ENCODE data around the gene XAB2. TPM values are rescaled to one million over a fixed set of nuclear protein-coding genes. Genes with fewer than 3 reads are reported as not detected.

XAB2 gene
- total RNA-seq, 2 experiments from 2014 or later, result 50.7 to 54.1 TPM

GRCh38 chr19:7597689-7598088 is 31.7 kb downstream of the XAB2 start:
- intact Hi-C loops (cut with micrococcal nuclease), result no loop called here
- Mint-ChIP-seq H3K4me1 (ENCODE audit: low read depth) (peaks cover 7% of the 10 kb centered on the region), H3K27ac (no peak overlapping the region), H3K9me3 (peaks cover 3% of the 10 kb centered on the region), H3K4me3 (no peak overlapping the region), H3K27me3 (peaks cover 31% of the 10 kb centered on the region), H3K36me3 (ENCODE audit: low read depth) (no peaks in the 10 kb centered on the region)
- DNase-seq, result no peak
- no peak for TF ChIP-seq CTCF (IDR thresholded peaks at IDR 0.05)
- ChIA-PET CTCF (interaction anchor here (1.0 to 2.5 kb wide), 3 partner anchors 29 to 306 kb away, joined by 4 to 17 read pairs (median 10); partner anchors contain the start of genes MAP2K7 and TRAPPC5), POLR2A (interaction anchor here (1.6 kb wide), 1 partner anchor 29 kb away, joined by 3 read pairs; no protein-coding TSS in a partner anchor)
- ATAC-seq, result no peak

GRCh38 chr19:7596211-7596937 is 33.0 kb downstream of the XAB2 start:
- no peaks in the 10 kb centered on the region for H3K36me3 Mint-ChIP-seq (ENCODE audit: low read depth)
- intact Hi-C loops (cut with micrococcal nuclease), result no loop called here
- POLR2A ChIA-PET, result interaction anchor here (0.6 to 0.9 kb wide), 4 partner anchors 33 to 255 kb away, joined by 3 read pairs; partner anchors contain the start of genes PET100 and XAB2
- H3K27me3 Mint-ChIP-seq, result peaks cover 30% of the 10 kb centered on the region
- H3K27ac Mint-ChIP-seq, result no peak overlapping the region
- TF ChIP-seq CTCF (IDR thresholded peaks at IDR 0.05), result peak; percentile 15
- peaks cover 3% of the 10 kb centered on the region for H3K9me3 Mint-ChIP-seq
- peak overlapping the region; percentile 56 for H3K4me3 Mint-ChIP-seq
- CTCF ChIA-PET, result interaction anchor here (1.0 to 2.5 kb wide), 3 partner anchors 11 to 85 kb away, joined by 3 to 17 read pairs (median 10); partner anchors contain the start of gene TRAPPC5
- H3K4me1 Mint-ChIP-seq (ENCODE audit: low read depth), result peaks cover 7% of the 10 kb centered on the region
- ATAC-seq (no peak), DNase-seq (peak; percentile 22)

GRCh38 chr19:7595466-7596133 is 33.7 kb downstream of the XAB2 start, which contains the start of gene CAMSAP3:
CAMSAP3 (plus strand) TSS chr19:7595863; CDS start chr19:7596003, 140 bp downstream.
- Mint-ChIP-seq H3K27me3 (peaks cover 30% of the 10 kb centered on the region), H3K4me3 (peak within 1 kb of the TSS; percentile 64), H3K36me3 (ENCODE audit: low read depth) (no peaks in the 10 kb centered on the region), H3K9me3 (no peaks in the 10 kb centered on the region), H3K27ac (no peak within 1 kb of the TSS), H3K4me1 (ENCODE audit: low read depth) (peaks cover 6% of the 10 kb centered on the region)
- peak; percentile 90 for ATAC-seq
- intact Hi-C loops (cut with micrococcal nuclease), result no loop called here
- no peak for TF ChIP-seq CTCF (IDR thresholded peaks at IDR 0.05)
- DNase-seq, result peak; percentile 48
- ChIA-PET CTCF (no interaction called here), POLR2A (interaction anchor here (0.6 kb wide), 1 partner anchor 36 kb away, joined by 3 read pairs; no protein-coding TSS in a partner anchor)

- ATAC-seq, result no peak
- no peak for TF ChIP-seq CTCF (IDR thresholded peaks at IDR 0.05)
- CTCF ChIA-PET, result interaction anchor here (1.1 to 1.3 kb wide), 2 partner anchors 22 to 223 kb away, joined by 3 read pairs; no protein-coding TSS in a partner anchor
- peaks cover 13% of the 10 kb centered on the region for H3K27me3 Mint-ChIP-seq
- peaks cover 2% of the 10 kb centered on the region for H3K4me1 Mint-ChIP-seq (ENCODE audit: low read depth)
- POLR2A ChIA-PET, result no interaction called here
- no peak overlapping the region for H3K4me3 Mint-ChIP-seq
- intact Hi-C loops (cut with micrococcal nuclease), result no loop called here
- no peaks in the 10 kb centered on the region for H3K9me3 Mint-ChIP-seq
- no peak overlapping the region for H3K27ac Mint-ChIP-seq
- DNase-seq, result no peak
- no peaks in the 10 kb centered on the region for H3K36me3 Mint-ChIP-seq (ENCODE audit: low read depth)
Measured at GRCh38 chr19:7590256-7590655, 39.1 kb downstream of the XAB2 start.
